Skin of body (tissue), 2 donors: ENCODE results near the gene QRICH1. TPM values are rescaled to one million over a fixed set of nuclear protein-coding genes. Genes with fewer than 3 reads are reported as not detected.

Experiments
- DNase-seq: peaks from one replicate; lab custom pipeline; 2025; lab: John Stamatoyannopoulos, UW
- total RNA-seq: library from RNA; depleted of rRNA; stranded (reverse); fragments of >200 nt; gene quantifications from one replicate; pipeline ENCODE4 v1.2.3, GENCODE V29; 2014

The QRICH1 gene
- total RNA-seq, 1 donor from 2014 or later, result 66.2 TPM

DNA sequence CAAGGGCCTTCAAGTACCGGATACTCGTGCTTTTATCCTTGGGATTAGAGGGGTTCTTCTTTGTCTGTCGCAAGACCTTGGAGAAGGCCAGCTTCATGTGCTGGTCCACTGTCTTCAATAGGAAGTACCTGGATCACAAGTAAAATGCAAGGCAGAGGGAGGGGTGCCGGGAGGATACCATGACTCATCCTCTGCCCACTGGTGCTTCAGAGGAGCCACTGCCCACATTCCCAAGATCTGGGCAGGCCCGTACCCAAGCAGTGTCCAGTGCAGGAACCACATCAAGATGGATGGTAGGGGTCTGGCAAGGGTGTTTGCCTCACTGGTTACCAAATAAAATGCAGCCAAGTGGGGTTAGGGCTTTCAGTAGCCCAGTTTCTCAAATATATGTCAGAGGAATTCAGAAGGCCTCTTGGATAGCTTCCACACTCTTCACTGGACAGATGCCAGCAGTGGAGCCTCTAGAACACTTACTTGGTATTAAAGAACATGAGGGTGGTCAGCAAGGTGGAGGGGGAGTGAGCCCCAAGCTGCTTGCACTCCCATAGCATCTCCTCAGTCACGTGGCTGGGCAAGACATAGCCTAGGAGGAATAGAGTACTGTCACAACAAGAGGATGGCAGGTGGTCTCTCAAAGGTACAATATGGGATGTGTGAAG, 61.1 kb downstream of the QRICH1 start:
- DNase-seq, result no peak

DNA sequence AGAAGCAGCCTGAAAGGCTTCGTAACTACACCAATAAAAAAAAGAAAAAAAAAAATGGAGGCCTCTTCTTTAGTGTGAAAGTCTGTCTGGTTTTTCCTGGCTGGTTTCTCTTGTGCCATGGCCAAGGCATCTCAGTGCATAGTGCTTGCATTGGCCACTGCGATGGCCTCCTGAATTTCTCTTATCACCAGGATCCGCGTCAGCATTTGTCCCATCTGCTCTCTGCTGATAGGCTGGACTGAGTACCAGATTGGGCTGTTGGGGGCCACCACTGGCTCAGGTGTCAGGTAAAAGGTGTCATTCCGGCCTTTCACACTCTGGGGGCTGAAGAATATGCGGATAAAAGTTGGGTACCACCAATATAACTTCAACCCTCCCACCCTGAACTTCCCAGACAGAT, 63.5 kb downstream of the QRICH1 start:
- no peak for DNase-seq

DNA sequence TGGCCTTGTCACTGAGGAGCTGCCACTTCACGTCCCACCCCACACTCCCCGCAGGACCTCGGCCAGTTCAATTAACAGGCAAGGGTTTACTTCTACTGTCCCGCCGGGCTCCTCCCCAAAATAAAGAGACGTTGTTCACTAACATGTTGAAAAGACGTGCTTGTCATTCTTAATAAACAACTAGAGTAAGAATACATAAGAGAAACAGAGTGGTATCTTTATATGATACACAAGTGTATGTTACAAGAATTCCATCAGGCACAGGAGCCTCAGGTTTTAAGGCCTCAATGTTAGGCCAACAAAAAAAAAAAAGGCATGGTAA, 64.3 kb downstream of the QRICH1 start:
- DNase-seq, result no peak

DNA sequence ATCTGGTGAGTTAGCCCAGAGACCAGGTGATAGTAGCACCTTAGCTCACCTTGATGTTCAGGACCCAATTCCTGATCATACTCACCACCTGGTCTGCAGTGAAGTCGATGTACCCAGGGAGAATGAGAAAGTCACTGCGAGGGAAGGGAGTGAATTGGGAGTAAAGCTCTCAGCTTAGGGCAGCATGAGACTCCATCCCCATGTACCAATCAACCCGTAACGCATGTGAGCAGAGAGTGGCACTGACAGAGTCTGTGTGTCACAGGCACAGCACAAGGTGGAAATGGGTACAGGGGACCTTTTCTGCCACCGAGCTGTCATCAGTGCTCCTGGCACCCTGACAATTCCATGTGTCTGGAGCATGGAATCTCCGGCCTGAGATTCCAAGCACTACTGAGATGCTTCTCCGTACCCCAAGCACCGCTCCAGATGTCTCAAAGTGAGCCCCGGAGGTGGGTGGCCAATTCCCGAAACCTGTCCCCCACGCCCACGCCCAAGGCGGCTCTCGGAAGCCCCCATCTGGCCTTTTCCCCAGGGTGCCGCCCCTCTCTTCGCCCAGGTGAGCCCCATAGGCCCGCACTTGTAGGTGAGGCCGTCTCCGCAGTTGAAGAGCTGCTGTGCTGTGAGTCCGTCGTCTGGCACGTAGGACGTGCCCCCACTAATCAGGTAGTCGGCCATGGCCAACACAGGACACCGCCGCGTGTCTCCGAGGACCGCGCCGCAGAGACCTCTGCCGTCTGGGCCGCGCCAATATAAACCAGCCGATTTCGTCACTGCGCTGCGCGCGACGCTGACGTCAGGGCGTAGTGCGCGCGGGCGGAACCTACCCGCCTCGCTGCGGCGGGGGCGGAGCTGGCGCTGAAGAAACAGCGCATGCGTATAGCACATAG, 65.0 kb downstream of the QRICH1 start, which contains the start of gene IMPDH2:
Gene IMPDH2, minus strand, starts transcription at position 726 of the 890 bp plus-strand sequence. Its CDS starts 48 bp downstream, at position 678.
- DNase-seq, result peak; percentile 90

DNA sequence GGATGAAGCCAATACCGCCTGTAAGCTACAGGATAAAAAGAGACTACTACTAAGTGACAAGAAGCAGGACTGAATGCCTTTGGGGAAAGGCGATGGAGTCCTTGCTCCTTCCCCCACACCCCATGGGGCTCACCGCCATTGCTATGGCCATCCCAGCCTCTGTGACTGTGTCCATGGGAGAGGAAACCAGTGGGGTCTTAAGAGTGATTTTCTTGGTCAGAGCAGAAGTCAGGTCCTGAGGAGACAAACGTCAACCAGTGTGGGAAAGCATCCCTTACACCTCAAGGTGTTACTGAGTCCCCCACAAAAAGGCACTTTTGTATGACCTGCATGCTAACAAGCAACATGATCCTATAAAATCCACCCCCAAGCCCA, 65.6 kb downstream of the QRICH1 start:
- no peak for DNase-seq

DNA sequence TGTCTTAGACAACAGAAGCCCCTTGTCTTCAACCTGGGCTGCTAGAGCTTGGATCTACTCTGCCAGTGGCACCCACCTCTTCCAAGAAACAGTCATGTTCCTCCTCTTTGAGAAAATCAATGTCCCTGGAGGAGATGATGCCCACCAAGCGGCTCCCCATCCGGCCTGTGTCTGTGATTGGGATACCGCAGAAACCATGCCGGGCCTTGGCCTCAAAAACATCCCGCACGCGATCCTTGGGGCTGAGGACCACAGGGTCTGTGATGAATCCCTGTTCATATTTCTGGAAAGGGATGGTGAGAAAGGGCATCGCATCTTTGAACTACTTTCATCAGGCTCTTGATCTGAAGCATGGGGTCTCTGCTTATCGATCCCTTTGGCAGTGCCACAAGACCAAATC, 66.2 kb downstream of the QRICH1 start:
- DNase-seq, result no peak

DNA sequence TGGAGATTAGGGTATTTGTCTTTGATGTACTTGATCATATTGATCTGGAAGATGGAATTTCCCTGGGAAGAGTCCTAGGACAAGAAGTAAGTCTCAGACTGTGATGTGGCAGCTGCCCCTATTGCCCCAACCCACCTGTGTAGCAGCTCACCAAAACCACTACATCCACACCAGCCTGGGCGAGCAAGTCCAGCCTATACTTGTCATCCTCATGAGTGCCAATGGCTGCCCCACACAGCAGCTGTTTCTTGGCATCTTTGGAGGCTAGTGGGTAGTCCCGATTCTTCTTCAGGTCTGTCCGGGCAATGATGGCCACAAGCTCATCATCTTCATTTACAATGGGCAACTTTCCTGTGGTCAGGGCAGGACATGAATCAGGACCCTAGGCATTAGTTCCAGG, 67.3 kb downstream of the QRICH1 start:
- DNase-seq, result no peak

DNA sequence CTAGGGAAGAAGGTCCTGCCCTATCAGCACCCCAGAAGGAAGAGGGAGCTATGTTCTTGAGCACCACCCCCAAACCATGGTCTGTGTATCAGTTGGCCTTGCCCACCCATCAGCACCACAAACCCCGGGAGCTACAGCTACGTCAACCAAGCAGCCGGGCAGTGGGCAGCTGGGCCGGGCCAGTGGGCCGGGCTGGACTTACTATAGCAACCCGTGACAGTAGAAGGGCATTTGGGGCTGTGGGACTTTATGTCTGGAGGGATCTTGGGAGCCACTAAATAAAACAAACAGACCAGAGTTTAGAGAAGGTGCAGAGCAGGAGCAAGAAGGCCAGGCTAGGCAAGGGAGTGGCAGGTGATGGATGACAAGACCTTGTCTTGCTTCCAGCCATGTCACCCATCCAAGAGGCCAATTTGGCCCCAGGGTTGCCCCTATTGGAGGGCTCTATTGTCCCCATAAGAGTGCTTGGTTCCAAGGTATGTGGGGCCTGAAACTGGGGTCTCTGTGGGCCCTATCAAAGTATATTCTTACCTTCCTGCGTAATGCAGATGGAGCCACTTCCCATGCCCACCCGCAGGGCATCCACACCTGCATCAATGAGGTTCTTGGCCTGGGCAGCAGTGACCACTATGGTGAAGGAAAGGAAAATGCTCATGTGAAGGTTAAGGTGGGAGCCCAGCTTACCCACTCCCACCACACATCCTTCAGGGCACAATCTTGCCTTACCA, 67.9 kb downstream of the QRICH1 start:
- no peak for DNase-seq

DNA sequence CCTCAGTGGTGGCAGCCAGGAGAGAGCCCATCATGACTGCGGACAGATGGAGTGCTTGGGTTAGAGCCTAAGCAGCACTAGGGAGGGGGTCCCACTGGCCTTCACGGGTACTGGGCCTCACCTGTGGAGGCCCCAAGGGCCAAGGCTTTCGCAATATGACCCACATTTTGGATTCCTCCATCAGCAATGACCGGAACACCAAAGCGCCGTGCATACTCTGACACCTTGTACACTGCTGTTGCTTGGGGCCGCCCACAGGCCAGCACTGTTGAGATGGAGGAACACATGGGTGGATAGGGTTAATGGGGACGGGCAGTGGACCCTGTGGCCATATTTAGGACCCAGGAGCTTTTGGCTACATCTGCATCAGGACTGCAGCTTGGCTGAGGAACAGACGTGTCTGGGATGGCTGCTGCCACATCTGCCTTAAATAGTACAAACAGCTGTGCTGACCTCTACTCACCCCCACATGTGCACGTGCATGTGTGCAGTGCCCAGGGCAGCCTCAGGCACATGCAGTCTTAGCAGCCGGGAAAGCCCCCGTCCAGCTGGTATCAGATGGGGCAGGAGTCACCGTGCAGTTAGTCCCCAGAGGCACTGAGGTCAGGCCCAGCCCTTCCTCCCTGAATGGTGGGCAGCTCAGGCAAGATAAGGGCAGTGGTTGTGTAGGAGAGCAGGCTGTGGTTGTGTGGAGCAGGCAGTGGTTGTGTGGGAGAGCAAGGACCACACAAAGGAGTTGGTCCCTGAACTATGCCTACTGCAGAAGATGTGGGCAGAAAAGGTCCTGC, 68.7 kb downstream of the QRICH1 start:
- DNase-seq, result no peak

DNA sequence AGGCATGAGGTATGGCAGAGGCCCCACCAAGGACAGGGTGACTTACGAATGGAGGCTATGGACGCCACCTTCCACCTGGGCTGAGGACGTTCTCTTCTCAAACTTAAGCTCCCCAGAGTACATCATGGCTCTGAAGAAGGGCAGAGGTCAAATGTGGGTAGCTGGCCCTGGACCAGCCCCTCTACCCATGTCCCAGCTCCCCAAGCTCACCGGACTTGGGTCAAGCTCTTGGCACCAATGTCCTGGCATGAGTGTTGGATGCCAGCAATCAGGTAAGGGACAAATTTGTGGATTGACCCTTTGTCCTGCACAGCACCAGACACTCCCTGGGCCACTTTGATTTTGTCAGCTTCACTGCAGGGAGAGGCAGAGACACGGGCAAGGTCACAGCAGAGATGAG, 69.4 kb downstream of the QRICH1 start:
- DNase-seq, result no peak

DNA sequence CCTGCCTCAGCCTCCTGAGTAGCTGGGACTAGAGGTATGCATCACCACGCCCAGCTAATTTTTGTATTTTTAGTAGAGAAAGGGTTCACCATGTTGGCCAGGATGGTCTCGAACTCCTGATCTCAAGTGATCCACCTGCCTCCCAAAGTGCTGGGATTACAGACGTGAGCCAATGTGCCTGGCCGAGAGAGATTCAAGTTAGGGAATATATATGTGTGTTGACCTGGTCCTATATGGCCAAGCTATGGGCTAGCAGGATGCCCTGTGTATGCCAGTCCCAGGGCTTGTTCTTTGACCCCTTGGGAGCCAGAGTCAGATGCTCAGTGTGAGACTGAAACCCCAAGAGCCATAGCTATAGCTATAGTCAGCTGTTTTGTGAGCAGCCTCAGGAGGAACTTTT, 70.1 kb downstream of the QRICH1 start:
- no peak for DNase-seq

DNA sequence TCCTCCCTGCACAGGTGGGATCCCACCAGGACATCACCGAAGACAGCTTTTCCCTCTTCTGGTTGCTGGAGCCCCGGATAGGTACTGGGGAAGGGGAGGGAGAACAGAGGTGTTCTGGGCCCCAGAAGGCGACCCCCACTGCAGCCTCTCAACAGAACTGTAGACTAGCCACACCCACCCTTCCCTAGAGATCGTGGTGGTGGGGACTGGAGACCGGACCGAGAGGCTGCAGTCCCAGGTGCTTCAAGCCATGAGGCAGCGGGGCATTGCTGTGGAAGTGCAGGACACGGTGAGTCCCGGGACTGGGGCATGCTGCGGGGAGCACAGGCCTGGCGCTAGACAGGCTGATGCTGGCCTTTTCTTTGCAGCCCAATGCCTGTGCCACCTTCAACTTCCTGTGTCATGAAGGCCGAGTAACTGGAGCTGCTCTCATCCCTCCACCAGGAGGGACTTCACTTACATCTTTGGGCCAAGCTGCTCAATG, 71.1 kb downstream of the QRICH1 start:
- no peak for DNase-seq

DNA sequence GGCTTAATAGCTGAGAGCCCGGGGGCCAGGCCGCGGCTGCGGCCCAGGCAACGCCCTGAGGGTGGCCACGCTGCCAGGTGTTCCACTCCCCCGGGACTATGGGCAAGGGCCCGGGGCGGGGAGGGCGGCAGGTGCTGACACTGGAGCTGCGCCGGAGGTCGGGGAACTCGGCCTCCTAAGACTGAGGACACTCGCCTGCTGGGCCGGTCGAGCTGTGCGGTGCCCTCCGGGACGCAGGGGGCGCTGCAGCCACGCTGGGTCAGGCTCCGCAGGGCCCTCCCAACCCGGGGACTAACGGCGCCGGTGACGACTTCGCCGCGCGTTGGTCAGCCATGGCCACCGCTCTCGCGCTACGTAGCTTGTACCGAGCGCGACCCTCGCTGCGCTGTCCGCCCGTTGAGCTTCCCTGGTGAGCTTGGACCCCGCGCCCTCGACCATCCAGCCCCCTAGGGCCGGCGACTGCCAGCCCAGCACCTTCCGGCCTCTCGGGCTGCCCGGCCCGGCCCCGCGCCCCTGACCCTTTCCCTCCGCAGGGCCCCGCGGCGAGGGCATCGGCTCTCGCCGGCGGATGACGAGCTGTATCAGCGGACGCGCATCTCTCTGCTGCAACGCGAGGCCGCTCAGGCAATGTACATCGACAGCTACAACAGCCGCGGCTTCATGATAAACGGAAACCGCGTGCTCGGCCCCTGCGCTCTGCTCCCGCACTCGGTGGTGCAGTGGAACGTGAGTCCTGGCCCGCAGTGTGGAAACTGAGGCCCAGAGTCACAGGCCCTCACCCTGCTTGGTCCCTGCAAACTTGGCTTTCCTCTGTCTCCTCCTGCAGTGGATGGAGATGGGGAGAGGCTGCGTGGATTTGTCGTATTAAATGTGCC, 71.8 kb downstream of the QRICH1 start, which contains the start of gene NDUFAF3:
Gene NDUFAF3, plus strand, starts transcription at position 309 of the 875 bp plus-strand sequence. Its CDS starts 24 bp downstream, at position 333.
- DNase-seq, result peak; percentile 79

DNA sequence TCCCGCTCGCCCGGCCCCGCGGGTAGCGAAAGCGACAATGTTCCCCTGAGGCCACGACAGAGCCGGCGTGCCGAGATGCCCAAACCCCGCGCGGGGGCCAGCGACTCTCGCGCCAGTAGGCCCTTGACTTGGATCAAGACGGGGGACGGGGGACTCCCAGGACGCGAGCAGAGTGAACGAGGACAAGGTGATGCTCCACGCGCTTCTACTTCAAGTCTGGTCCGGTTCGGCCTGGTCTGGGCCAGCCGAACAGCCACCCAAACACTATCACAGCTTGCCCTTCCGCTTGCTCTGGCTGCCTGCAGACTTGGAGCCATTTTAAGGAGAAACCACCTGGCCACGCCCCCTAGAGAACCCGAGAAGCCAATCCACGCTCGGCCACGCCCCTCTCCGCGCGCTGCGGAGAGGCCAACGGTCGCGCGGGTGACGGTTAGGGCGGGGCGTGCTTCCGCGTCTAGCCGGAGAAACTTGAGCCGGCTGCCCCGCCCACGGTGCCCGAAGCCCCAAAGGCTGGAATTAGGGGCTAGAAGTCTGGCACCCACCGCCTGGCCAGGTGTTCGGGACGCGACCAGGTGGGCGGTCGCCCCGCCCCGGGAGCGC, 72.6 kb downstream of the QRICH1 start:
- DNase-seq, result peak; percentile 95

DNA sequence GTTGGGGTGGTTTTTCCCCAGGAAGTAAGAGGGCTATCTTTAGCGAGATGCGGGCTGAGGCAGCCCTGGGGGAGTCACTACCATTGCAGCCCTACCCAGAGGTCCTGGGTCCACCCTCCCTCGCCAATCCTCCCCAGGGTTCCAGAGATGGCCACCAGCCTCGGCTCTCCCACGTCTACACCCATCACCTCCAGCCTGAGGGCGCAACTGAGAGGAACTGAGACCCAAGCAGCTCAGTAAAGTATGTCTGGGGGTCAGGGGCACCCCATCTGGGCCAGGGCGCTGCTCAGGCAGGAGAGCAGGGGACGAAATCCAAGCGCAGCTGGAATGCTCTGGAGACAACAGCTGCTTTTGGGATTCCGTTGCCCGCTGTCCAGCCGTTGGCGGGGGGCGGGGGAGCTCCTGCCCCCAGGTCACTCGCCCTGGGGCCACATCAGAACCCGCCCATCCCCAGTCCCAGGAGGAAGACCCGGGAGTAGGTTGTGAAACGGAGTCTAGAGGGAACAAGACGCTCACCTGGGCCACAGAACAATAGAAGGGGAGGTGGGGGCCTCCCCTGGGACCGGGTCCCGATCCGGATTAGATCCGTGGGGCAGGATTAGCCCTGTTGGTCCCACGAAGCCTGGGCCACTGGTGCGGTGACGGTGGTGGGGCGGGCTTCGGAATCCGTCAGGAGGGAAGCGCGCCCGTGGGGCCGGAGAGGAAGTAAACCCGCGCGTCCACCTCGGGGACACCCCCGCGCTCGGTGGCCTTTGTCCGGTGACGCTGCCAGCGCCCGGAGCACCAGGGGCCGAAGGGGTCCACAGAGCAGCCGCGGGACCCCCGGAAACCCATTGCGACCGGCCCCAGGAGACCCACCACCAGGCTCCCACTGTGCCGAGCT, 73.3 kb downstream of the QRICH1 start:
- DNase-seq, result no peak

DNA sequence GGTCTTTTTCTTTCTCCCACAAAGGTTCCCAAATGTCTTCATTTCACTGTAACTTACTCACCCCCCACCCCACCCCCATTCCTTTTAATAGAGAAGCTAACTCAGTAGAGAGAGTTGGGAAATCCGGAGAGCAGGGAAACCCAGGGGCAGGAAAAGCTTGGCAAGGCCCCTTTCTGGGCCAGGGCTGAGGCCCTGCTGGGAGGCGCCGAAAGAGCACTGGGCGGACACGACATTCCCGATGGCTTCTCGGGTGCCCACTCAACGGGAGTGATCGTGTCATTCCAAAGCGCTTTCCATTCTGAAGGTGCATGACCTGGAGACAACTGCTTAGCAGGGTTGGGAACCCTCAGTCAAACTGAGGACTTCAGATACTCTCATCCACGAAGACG, 73.9 kb downstream of the QRICH1 start:
- DNase-seq, result no peak

DNA sequence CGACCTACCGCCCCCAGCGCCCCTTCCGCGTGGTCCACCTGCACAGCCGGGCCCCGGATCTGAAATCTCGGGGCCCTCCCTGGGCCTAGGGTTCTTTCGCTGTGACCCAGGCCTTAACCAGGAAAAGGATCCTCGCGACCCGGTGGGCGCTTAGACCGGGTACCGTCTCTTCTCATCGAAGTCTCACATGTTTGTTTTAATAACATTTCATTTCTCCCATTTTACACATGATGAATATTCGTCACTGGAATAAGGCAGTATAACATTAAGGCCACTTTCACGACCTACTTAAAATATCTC, 75.2 kb downstream of the QRICH1 start:
- no peak for DNase-seq

DNA sequence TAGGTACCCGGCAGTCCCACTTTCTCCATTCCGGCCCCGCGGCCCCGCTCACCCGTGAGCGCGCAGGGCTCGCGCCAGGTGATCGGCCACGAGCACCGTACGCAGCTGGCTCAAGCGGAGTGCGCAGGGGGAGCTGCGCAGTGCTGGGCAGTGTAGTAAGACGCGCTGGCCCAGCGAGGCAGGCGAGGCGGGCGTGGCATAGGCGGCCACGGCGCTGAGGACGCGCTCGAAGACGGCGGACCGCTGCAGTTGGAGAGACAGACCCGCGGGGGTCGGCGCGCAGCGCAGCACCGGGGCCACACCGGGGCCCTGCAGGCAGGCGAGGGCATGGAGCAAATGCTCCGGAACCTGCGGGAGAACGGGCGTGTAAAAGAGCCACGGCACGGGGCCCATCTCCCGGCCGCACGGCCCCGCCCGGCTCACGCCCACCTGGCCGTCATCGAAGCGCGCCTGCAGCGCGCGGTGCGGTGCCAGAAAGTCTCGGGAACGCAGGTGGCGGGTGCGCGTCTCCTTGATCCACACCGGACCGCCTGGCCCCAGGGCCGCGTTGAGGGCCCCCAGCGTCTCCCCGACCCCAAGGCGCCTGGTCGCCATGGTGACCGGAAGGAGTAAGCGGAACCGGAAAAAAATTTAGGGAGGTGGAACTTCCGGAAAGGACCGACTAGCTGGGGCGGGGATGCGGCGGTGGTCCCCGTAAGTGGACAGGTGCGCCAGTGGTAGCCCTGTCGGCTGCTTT, 75.7 kb downstream of the QRICH1 start, which contains the start of gene DALRD3:
Gene DALRD3, minus strand, starts transcription at position 610 of the 736 bp plus-strand sequence. Its CDS starts 16 bp downstream, at position 594.
- DNase-seq, result no peak
